IPS-NIHi7 (cell line): Measurements from ENCODE around the gene NUMBL.
A peak's percentile ranks its signal among the peaks of the same experiment; 100 is the strongest.

ENCODE experiments used
- DNase-seq: peaks from one replicate; pipeline ENCODE4 v3.0.0; 2012; ENCODE audit warnings: mixed read lengths; ENCODE audit errors: extremely low spot score

Gene NUMBL

DNA sequence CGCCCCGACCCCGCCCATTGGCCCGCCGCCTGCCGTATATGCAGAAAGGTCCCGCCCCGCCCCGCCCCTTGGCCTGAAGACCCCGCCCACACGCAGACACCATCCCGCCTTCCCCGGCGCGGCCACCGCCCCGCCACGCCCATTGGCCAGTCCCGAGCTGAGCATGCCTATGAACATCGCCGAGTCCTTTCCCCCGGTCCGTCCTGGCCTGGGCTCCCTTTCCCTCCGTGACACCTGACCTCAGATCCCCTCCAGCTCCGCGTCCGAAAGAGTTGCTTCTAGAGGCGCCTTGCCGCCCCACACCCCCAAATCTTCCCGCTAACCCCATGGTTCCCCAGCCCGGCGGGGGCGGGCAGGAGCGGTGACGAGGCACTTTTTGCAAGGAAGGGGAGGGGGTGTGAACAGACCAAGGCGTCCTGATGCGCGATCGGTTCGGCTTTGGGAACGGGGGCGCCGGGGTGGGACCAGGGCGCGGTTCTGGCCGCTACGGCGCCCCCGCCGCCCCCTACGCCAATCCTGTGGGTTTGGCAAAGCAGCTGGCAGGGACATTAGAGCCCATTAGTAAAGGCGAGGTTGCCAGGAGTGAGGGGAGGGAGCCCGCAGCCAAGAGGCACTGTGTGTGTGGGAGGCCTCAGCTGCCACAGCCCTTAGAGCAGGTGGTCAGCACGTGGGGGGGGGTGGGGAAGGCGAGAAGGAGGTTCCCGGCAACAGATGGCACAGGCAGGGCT is 406 bp upstream of the NUMBL start:
- peak; percentile 99 for DNase-seq

DNA sequence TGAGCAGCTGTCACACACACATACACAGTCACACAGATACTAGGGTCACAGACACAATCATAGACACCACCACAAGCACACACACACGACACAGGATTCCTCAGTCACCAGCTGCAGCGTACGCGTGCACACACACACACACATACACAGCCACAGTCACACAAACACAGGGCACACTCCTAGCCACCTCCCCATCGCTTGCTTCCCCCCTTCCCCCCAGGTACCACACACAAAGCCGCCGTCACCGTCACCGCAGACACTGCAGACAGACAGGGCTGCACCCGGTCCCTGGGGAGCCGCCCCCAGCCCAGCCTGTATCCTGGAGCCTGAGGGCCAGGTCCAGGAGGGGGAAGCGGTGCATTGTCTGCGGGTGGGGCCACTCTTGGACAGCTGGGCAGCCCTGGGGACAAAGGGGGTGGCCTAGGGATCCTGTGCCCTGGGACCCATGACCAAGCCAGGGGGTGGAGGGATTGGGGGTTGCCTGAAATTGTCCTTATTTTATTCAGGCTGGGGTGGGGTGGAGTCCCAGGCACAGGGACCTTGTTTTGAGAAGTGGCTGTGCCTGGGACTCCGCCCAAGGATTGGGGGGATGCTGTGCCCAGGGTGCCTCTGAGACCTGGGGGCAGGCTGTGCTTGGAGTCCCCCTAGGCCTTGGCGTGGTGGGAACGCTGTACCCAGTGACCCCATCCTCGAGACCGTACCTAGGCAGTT is 957 bp downstream of the NUMBL start:
- DNase-seq: peak; percentile 35

DNA sequence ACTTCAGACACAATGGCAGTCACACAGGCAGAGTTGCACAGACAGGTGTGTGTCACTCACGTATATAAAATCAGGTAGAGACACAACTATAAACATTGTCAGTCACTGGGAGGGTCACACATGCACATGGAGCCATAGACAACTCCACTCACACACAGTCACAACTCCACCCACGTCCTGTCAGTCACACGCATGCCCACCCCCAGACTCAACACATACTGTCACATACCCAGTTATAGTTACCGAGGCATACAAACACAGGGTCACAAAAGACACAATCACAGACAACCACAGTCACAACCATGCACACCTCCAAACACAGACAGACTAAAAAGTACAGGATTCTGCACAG is 1.5 kb downstream of the NUMBL start:
- DNase-seq: no peak

DNA sequence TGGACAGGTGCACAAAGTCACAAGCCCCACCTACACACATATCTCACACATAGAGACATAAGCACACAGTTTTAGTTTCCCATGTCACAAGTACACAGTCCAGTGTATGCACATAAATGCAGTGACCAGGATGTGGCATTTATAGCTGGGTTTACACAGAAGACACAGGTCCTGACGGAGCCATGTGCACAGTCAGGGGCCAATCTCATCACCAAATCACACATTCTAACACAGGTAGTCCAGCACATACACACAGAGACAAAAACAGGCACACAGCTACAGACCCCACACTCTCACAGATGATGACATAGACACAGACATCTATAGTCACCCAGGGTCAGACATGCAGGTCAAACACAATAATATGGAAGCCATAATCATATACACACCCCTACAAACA is 2.1 kb downstream of the NUMBL start:
- no peak for DNase-seq

DNA sequence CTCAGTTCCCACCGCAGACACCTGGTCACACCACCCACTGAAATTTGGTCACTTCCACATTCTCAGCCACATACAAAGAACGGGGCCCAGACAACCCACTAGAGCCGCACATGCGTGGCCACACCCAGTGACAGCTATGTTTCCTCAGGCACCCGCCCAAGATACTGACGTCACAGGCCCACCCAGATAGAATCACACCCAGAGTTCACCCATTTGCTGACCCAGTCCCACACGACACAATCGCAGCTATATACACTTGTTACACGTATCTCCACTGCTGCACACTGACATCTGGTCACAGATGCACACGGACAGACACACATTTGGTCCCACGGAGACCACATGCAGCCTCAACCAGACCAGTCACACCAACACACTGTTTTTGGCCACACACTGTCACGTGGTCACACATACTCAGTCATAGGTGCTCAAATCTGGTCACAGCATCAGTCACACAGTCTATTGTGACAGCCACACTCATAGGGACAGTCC is 2.9 kb downstream of the NUMBL start:
- no peak for DNase-seq

DNA sequence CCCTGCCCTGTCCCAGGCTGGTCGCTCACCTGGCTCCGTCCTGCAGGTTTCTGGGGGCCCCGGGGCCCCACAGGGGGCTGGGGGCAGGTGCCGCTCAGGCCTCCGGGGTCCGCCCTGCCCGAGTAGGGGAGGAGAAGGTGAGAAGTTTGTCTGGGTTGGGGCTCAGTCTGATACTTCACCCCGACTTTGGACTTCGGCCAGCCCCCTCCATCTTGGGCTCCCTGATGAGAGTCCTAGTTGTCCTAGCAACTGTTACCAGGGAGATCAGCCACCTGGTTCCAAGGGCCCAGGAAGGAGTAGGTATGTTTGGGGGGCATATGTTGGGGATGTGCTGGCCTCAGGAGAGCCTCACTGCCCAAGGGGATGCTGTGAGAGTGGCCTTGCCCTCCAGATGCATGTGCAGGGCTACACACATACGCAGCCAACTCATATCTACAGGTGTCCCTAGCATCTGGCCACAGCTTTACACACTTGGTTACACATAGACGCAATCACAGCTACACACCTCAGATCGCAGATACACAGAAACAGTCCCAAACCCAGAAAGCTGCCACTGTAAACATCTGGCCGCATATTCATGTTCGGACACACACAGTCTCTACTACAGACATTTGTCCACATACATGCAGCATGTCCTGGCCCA is 3.4 kb downstream of the NUMBL start:
- DNase-seq: no peak

DNA sequence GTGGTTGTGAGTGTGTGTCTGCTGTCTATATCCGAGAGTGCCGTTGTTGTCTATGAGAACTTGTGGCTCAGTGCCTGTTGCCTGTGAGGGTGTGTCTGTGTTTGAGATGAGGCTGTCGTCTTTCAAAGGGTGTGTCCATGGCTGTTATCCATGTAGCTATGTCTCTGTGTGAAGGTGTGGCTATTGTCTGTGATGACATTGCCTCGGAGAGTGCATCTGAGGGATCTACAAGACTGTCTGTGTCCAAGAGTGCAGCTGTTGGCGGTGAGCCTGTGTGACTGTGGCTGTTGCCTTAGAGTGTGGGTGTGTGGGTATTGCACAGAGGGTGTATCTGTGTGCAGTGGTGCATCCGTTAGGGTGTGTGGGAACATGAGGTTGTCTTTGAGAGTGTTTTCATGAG is 4.9 kb downstream of the NUMBL start:
- no peak for DNase-seq

DNA sequence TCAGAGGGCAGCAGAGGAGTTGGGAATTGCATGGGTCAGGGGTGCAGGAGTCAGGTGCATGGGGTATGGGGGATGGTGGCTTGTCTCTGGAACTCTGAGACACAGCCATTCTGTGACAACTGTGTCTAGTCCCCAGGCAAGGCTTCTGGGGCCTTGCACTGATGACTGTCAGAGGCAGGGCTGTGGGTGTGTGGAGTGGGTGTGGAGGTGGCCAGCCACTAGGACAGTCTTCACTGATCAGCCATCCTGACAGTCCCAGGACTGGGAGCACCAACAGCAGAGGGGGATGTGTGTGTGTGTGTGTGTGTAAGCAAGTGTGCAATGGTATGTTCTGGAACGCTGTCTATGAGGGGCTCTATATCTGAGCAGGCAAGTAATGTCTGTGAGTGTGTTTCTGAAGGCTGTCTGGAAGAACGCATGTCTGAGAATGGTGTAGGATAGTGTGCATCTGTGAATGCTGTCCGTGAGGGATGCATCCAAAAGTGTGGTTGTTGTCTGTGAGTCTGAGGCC is 5.4 kb downstream of the NUMBL start:
- no peak for DNase-seq

DNA sequence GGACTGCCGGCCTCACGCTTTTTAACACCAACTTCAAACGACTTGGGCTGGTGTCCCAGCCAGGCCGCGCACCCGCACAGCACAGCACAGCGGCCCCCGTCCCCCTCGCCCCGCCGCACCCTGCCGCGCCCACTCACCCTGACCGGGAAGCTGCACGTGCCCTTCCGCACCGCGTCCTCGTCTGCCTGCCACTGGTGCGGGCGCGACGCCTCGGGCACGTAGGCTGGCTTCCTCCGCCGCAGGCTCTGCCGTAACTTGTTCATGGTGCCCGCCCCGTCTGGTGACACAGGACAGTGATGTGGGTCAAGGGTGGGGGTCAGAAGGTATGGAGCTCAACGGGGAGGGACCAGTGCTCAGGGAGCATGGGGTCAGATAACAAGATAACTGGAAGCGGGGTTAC is 6.2 kb downstream of the NUMBL start:
- no peak for DNase-seq

DNA sequence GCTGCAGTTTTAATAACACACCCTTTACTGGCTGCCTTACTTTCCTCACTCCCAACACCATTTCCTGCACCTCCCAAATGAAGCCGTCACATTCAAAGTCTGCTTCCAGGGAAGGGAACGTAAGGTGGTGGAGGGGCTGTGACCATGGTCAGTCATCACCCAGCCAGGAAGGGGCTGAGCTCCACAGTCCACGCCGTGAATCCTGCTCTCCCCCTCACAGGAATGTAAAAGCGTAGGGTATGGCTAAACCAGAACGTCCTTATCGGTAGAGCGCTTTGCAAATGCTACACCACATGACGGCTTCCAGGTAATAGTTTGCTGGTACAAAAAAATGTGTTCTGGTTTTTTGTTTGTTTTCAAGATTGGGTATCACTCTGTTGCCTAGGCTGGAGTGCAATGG is 7.0 kb downstream of the NUMBL start:
- DNase-seq: no peak

DNA sequence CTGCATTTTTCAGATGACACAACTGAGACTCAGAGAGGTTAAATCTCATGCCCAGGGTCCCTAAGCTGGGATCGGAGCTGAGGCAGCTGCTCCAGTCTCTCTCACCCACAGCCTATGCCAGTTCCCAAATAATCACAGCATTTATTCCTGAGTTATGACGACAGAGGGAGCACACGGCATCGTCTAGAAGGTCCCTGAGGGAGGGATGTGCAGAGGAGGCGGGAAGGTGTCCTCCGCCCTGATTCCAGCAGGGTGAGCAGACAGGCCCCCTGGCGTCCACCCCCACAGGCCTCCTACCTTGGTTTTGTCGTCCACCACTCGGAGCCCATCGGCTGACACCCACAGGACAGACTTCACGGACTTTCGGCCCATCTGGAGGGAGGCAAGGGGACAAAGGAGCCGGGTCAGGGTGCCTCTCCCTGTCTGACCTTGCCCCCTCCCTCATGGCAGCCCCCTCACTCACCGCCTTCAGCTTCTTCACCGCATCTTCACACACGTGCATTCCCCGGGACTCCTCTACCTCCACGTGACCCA is 8.0 kb downstream of the NUMBL start:
- no peak for DNase-seq

DNA sequence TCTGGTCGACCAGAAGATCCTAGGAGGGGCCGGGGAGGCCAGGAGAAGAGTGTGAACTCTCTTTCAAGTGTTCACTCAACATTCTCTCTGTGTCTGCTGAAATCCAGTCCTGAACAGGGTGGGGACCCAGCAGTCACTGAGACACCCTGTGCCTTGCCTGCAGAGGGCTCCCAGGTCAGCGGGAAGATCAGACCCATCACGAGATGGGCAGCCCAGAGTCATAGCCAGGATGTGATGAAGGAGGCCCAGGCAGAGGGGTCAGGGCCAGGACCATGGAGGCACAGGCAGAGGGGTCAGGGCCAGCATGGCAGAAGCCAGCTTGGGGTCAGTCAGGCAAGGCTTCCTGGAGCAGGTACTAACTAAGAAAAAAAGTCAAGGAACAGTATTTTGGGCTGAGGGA is 9.4 kb downstream of the NUMBL start:
- DNase-seq: no peak

DNA sequence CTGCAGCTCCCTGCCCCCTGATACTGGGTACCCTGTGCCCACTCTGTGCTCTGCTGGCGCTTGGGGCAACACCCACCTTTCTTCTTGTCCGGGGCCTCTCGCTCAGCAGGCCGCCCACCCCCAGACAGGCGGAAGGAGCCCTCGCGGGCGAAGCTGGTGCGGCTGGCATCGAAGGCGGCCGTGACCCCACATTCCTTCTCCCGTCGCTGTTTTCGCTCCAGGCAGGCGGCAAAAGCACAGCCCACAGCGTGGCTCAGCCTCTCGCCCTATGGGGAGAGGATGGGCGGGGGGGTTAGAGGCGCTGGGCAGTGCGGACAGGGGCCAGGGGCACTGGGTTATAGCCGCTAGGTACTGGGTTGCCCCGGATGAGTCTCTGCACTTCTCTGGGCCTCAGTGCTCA is 13.3 kb downstream of the NUMBL start:
- DNase-seq: no peak

DNA sequence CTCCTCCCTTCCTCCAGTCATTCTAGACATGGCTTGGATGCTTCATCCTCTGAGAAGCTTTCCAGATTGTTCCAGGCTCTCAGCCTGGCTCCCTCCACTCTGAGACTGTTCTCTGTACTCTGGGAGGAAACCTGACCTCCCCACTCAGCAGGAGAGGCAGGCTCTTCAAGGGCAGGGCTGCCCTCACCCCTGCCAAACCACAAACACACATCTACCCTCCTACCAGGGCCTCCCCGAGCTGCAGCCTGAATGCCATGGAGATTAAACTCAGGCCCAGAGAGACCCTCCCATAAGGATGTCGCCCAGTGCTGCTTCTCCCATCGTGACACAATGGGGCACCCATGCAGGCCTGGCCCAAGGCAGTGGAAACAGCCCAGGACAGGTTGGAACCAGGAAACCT is 16.2 kb downstream of the NUMBL start:
- DNase-seq: no peak

DNA sequence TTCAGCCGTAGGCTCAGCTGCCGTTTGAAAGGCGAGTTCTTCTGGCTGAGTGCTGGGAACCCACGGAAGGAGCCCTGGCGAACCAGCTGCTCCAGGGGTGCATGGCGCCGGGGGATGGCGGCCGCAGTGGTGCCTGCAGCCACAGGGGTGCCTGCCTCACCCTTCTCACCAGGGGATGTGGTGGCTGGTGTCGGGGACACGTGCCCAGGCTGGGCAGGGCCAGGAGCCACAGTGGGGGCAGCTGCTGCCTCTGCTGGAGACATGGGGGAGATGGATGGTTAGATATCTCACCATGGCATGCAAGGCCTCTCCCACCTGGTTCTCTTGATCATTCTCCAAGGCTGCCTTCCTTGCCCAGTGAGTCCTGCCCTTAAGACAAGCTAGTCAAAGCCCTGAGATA is 17.1 kb downstream of the NUMBL start:
- DNase-seq: no peak

DNA sequence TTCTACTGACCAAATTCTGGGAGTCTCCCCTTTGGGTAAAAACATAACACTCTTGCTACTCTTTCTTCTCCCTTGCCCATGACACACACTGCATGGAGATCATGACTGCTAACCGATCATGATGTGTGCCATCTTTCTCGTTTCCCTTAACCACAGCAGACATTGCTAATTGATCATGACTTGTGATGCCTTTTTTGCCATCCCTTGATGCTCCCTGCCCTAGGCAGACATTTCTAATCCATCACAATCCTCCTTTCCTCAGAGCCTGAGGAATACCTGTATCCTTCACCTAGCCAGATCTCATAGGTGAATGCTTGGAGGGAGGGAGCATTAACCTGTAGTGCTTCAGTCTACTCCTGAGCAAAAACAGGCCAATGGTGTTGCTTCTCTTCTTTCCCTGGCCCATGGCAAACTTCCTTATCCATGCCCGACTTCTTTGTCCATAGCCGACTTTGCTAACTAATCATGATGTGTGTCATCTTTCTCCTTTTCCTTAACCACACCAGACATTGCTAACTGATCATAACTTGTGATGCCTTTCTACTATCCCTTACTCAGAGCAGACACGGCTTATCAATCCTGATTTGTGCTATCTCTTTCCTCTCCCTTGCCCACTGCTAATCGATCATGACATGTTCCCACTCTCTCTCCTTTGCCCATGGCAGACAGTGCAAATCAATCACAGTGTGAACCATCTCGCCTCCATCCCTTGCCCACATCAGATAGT is 17.7 kb downstream of the NUMBL start:
- DNase-seq: no peak

DNA sequence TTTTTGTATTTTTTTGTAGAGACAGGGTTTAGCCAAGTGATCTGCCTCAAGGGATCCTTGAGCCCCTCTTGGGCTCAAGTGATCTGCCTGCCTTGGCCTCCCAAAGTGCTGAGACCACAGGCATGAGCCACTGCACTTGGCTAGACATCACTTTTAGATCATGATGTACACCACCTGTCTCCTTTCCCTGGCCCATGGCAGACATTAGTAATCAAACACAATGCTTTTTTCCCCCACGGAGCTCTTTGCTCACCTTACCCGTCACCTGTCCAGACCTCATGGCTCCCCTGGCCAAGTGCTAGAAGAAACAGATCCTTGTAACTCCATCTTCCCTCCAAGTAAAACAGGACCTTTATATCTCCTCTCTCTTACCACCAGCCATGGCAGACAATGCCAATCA is 18.4 kb downstream of the NUMBL start:
- no peak for DNase-seq

DNA sequence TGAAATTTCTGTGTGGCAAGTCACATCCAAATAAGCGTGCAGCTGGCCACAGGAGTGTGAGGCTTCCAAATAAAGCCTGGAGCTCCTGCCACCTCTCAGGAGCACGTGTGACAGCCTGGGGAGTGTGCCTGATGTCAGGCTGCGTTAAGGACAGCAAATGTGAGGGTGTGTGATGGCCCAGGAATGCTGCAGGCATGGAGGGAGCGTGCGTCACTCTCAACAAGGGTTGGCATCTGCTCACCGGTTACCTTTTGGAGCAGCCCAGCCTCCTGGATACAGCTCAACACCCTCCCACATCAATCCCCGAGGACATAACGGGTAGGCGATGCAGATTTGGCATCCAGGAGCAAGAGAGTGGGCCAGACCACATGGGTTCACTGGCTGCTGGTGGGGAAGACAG is 19.0 kb downstream of the NUMBL start:
- DNase-seq: no peak

DNA sequence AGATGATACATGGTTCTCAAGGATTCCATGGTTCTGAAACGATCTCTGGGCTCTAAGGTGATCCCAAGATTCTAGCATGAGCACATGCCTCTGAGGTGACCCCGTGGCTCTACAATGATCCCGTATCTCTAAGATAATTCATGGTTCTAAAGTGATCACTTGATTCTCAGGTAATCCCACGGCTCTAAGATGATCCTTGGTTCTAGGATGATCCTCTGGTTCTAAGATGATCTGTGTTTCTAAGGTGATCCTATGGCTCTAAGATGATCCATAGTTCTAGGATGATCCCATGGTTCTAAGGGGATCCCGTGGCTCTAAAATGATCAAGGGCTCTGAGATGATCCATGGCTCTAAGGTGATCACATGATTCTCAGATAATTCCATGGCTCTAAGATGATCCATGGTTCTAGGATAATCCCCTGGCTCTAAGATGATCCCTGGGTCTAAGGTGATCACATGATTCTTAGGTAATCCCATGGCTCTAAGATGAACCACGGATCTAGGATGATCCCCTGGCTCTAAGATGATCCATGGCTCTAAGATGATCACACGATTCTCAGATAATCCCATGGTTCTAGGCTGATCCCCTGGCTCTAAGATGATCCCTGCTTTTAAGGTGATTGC is 21.3 kb downstream of the NUMBL start:
- no peak for DNase-seq

DNA sequence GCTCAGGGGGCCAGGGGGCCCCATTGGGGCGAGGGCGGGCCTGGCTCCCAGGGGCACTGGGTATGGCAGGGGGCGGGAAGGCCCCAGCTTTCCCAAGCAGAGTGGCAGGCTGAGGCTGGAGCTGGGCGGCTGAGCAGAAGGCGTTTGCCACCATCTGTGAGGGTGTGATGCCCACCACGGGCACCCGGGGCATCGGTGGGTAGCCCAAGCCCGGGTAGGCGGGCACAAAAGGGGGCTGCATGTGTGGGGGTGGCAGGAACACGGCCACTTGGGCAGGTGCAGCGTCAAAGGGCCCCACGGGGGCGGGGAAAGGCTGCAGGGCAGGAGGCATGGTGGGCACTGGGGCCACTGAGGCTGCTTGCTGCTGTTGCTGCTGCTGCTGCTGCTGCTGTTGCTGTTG is 22.8 kb downstream of the NUMBL start:
- no peak for DNase-seq

DNA sequence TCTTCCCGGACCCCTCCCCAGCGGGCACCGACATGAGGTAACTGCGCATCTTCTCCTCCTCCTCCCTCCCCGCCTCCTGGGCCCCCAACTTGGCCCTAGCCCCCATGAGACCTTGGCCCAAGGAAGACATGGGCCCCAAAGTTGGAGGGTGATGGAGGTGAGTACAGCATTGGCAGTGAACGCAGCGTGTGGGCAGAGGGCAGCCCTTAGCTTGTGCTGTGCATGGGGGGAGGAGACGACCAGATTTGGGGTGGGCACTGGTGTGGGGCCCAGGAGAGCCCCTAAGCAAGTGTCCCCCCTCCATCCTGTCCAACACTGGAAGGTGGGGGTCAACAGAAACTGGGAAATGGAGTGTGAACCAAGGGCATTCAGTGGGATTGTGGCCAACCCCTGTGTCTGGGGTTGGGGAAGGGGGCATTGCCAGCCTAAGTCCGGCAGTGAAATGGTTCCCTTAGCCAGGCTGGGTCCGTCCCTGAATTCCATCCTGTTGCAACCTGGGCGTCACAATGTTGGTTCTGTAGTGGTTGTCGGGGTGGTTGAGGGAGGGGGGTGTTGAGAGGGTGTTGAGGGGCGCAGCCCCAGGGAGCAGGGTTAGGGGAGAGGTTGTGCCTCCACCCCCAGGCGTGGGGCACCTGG is 23.5 kb downstream of the NUMBL start:
- DNase-seq: no peak
